CD14-positive monocyte (primary cell): Measurements from ENCODE around the gene MAP6. TPM values are rescaled to one million over a fixed set of nuclear protein-coding genes. Genes with fewer than 3 reads are reported as not detected.

Experiments
- DNase-seq, 3 donors: peaks; one replicate each; pipeline ENCODE4 v3.0.0-alpha.2; 2011 to 2022
- H2AFZ ChIP-seq: 2 replicates; pipeline ENCODE4 v1.6.0; 2012; ENCODE audit warnings: mild to moderate bottlenecking, low read depth, low read length, inconsistent platforms; ENCODE audit not compliant: insufficient read depth, poor library complexity, severe bottlenecking
- H3K27ac ChIP-seq, 2 donors: 1 replicate in 1 of 2; 2 replicates in 1 of 2; pipeline ENCODE4 v1.5.1; 2012 to 2013; ENCODE audit warnings: low read length in 2 of 2, control low read depth in 1 of 2, inconsistent platforms in 1 of 2, low read depth in 1 of 2, mild to moderate bottlenecking in 1 of 2
- H3K27me3 ChIP-seq, 2 donors: one replicate each; pipeline versions ENCODE4 v1.6.0 to v1.6.1; 2011 to 2013; ENCODE audit warnings: low read length in 2 of 2; ENCODE audit not compliant: control insufficient read depth in 2 of 2, insufficient read depth in 2 of 2
- H3K36me3 ChIP-seq, 2 donors: replicated peaks in 1 of 2; 1 replicate in 1 of 2; 2 replicates in 1 of 2; pipeline versions ENCODE4 v1.5.1 to v1.6.1; 2012 to 2013; ENCODE audit warnings: low read length in 2 of 2, control low read depth in 1 of 2, inconsistent platforms in 1 of 2, mild to moderate bottlenecking in 1 of 2; ENCODE audit not compliant: insufficient read depth in 2 of 2, control insufficient read depth in 1 of 2
- H3K4me1 ChIP-seq, 2 donors: 1 replicate in 1 of 2; 2 replicates in 1 of 2; pipeline versions ENCODE4 v1.5.1 to v1.6.1; 2012 to 2013; ENCODE audit warnings: low read length in 2 of 2, control low read depth in 1 of 2, inconsistent platforms in 1 of 2, mild to moderate bottlenecking in 1 of 2, moderate library complexity in 1 of 2; ENCODE audit not compliant: insufficient read depth in 2 of 2, control insufficient read depth in 1 of 2
- H3K4me2 ChIP-seq: replicated peaks from 2 replicates; pipeline ENCODE3; 2012; ENCODE audit warnings: low read length, moderate library complexity, mild to moderate bottlenecking; ENCODE audit not compliant: poor library complexity, severe bottlenecking; ENCODE audit errors: extremely low read depth
- H3K4me3 ChIP-seq, 3 experiments: fragments of 200-600 bp in 1 of 3; sonication (generic) in 1 of 3; replicated peaks in 1 of 3; 1 replicate in 2 of 3; 2 replicates in 1 of 3; pipeline ENCODE4 v1.5.1; 2011 to 2013; ENCODE audit warnings: low read length in 3 of 3, mild to moderate bottlenecking in 3 of 3, control low read depth in 2 of 3, low read depth in 2 of 3, inconsistent platforms in 1 of 3, moderate library complexity in 1 of 3
- H3K79me2 ChIP-seq: 2 replicates; pipeline ENCODE4 v1.6.0; 2012; ENCODE audit warnings: mild to moderate bottlenecking, control low read depth, inconsistent platforms, low read length, moderate library complexity; ENCODE audit not compliant: insufficient read depth
- H3K9ac ChIP-seq: 2 replicates; pipeline ENCODE4 v1.6.0; 2017; ENCODE audit warnings: low read length, mild to moderate bottlenecking; ENCODE audit not compliant: insufficient read depth, poor library complexity, severe bottlenecking
- H3K9me3 ChIP-seq, 2 donors: replicated peaks in 1 of 2; 1 replicate in 1 of 2; 2 replicates in 1 of 2; pipeline versions ENCODE4 v1.5.1 to v1.6.1; 2012 to 2013; ENCODE audit warnings: low read length in 2 of 2, control low read depth in 1 of 2; ENCODE audit not compliant: control insufficient read depth in 1 of 2, insufficient read depth in 1 of 2
- H4K20me1 ChIP-seq: 2 replicates; pipeline ENCODE4 v1.6.0; 2012; ENCODE audit warnings: mild to moderate bottlenecking, low read length, control low read depth, moderate library complexity; ENCODE audit not compliant: insufficient read depth
- H3K27ac Mint-ChIP-seq, 7 donors: one replicate each; pipeline ENCODE4 v1.8.0; 2020; ENCODE audit warnings: mild to moderate bottlenecking in 7 of 7, mixed read lengths in 7 of 7, moderate library complexity in 6 of 7, inconsistent platforms in 2 of 7
- H3K27me3 Mint-ChIP-seq, 3 donors: one replicate each; pipeline ENCODE4 v1.8.0; 2021 to 2022; ENCODE audit warnings: low read depth in 3 of 3, mild to moderate bottlenecking in 3 of 3, mixed read lengths in 3 of 3, moderate library complexity in 3 of 3, inconsistent platforms in 1 of 3
- H3K36me3 Mint-ChIP-seq, 2 donors: one replicate each; pipeline ENCODE4 v1.8.0; 2020; ENCODE audit warnings: mixed read lengths in 2 of 2, inconsistent platforms in 1 of 2, mild to moderate bottlenecking in 1 of 2
- H3K4me1 Mint-ChIP-seq: one replicate; pipeline ENCODE4 v1.8.0; 2020; ENCODE audit warnings: mild to moderate bottlenecking, mixed read lengths
- H3K4me3 Mint-ChIP-seq, 2 donors: one replicate each; pipeline ENCODE4 v1.8.0; 2020; ENCODE audit warnings: mild to moderate bottlenecking in 2 of 2, mixed read lengths in 2 of 2, moderate library complexity in 1 of 2
- H3K9me3 Mint-ChIP-seq, 7 donors: one replicate each; pipeline ENCODE4 v1.8.0; 2020 to 2022; ENCODE audit warnings: mixed read lengths in 7 of 7, mild to moderate bottlenecking in 6 of 7, moderate library complexity in 6 of 7, inconsistent platforms in 2 of 7
- CTCF ChIP-seq: fragments of 200-600 bp; IDR thresholded peaks from one replicate; pipeline ENCODE4 v1.8.0; 2022; ENCODE audit warnings: antibody characterized with exemption, mild to moderate bottlenecking
- WGBS: methylation state at CpG from one replicate; pipeline ENCODE4 v1.1.5; 2013; ENCODE audit warnings: missing lambda C conversion rate; ENCODE audit not compliant: insufficient coverage; 5-methylcytosine and 5-hydroxymethylcytosine counted together
- intact Hi-C, 2 donors: fragments of 100-400 bp; cut with micrococcal nuclease; formaldehyde crosslinking; loops; one replicate each; pipeline versions ENCODE4 v1.15.0 to v1.15.1; 2023
- polyA plus RNA-seq, 3 donors: library from polyadenylated mRNA; depleted of rRNA in 1 of 3; unstranded in 2 of 3; stranded (reverse) in 1 of 3; fragments of 300-500 nt in 2 of 3; fragments of >200 nt in 1 of 3; fragmentation: Illumina TruSeq in 2 of 3; gene quantifications; 1 replicate in 2 of 3; 2 replicates in 1 of 3; pipeline ENCODE4 v1.2.3, GENCODE V29; 2012 to 2021

MAP6 gene
- polyA plus RNA-seq, 3 donors = not detected

GRCh38 chr11:75574698-75575602 is 93.9 kb downstream of the MAP6 start:
- H3K9ac ChIP-seq = no peak overlapping the region
- Mint-ChIP-seq H3K4me1 (peaks cover 17% of the 10 kb centered on the region), H3K27me3 (peaks cover 6 to 14% (median 9%) of the 10 kb centered on the region in 3 donors), H3K27ac (peak overlapping the region in 2 of 7 donors; percentile 2 to 36), H3K4me3 (no peak overlapping the region), H3K36me3 (peaks cover 0 to 4% of the 10 kb centered on the region in 2 donors), H3K9me3 (peaks cover 3 to 11% (median 5%) of the 10 kb centered on the region in 7 donors)
- H3K4me1 ChIP-seq = peaks cover 13 to 17% of the 10 kb centered on the region in 2 donors
- WGBS = 93% methylated on average over 7 of the region's 12 CpGs
- peaks cover 0 to 3% of the 10 kb centered on the region in 2 donors for H3K9me3 ChIP-seq
- intact Hi-C loops = no loop called here
- H4K20me1 ChIP-seq = no peaks in the 10 kb centered on the region
- TF ChIP-seq CTCF = no peak
- H3K27ac ChIP-seq = no peak overlapping the region
- H2AFZ ChIP-seq = no peak overlapping the region
- DNase-seq = peak in 2 of 3 donors; percentile 20 to 40
- no peak overlapping the region for H3K4me3 ChIP-seq
- H3K79me2 ChIP-seq = no peaks in the 10 kb centered on the region
- H3K27me3 ChIP-seq = no peaks in the 10 kb centered on the region
- H3K4me2 ChIP-seq = no peak overlapping the region
- H3K36me3 ChIP-seq = peaks cover 2 to 7% of the 10 kb centered on the region in 2 donors

- intact Hi-C loops = no loop called here
- H3K27me3 Mint-ChIP-seq = peaks cover 2 to 12% (median 6%) of the 10 kb centered on the region in 3 donors
- H3K36me3 Mint-ChIP-seq = peaks cover 5% of the 10 kb centered on the region in 2 donors
- no peak overlapping the region for H2AFZ ChIP-seq
- H3K9me3 Mint-ChIP-seq = peaks cover 3 to 11% (median 5%) of the 10 kb centered on the region in 7 donors
- no peak for TF ChIP-seq CTCF
- WGBS = 77% methylated on average over 7 of the region's 8 CpGs
- no peaks in the 10 kb centered on the region for H3K27me3 ChIP-seq
- no peak overlapping the region for H3K4me3 Mint-ChIP-seq
- peaks cover 5 to 7% of the 10 kb centered on the region in 2 donors for H3K36me3 ChIP-seq
- no peaks in the 10 kb centered on the region for H4K20me1 ChIP-seq
- no peak for DNase-seq
- H3K9me3 ChIP-seq = peaks cover 0 to 3% of the 10 kb centered on the region in 2 donors
- H3K9ac ChIP-seq = no peak overlapping the region
- no peak overlapping the region for H3K4me3 ChIP-seq
- H3K27ac ChIP-seq = no peak overlapping the region
- H3K27ac Mint-ChIP-seq = no peak overlapping the region
- peaks cover 13 to 17% of the 10 kb centered on the region in 2 donors for H3K4me1 ChIP-seq
- no peaks in the 10 kb centered on the region for H3K79me2 ChIP-seq
- peaks cover 17% of the 10 kb centered on the region for H3K4me1 Mint-ChIP-seq
- H3K4me2 ChIP-seq = no peak overlapping the region
Measured at GRCh38 chr11:75572744-75573143, 96.1 kb downstream of the MAP6 start.
